GM23338 (cell line): ENCODE data around the gene ELMOD3. TPM values are rescaled to one million over a fixed set of nuclear protein-coding genes. Genes with fewer than 3 reads are reported as not detected.

Experiments used
- ATAC-seq: fragments of 200-7000 bp; cut with Tn5 transposase; 3 replicates; pipeline ENCODE4 v1.9.1; 2020
- DNase-seq: peaks from one replicate; pipeline ENCODE4 v3.0.0-alpha.2; 2015; ENCODE audit warnings: low spot score
- H2AFZ ChIP-seq: fragments of 200-600 bp; sonication (generic); 2 replicates; pipeline ENCODE4 v1.8.0; 2016; ENCODE audit warnings: antibody characterized with exemption, mild to moderate bottlenecking, moderate library complexity
- H3F3A ChIP-seq: fragments of 200-600 bp; sonication (generic); replicated peaks from 2 replicates; pipeline ENCODE4 v1.8.0; 2017; ENCODE audit warnings: antibody characterized with exemption, mixed run types, low read depth
- H3K27ac ChIP-seq: fragments of 200-600 bp; sonication (generic); 2 replicates; pipeline ENCODE4 v1.6.1; 2016; ENCODE audit warnings: low read depth
- H3K27me3 ChIP-seq: fragments of 200-600 bp; sonication (generic); 2 replicates; pipeline ENCODE4 v1.8.0; 2016; ENCODE audit warnings: mild to moderate bottlenecking, mixed run types, moderate library complexity; ENCODE audit not compliant: insufficient read depth
- H3K36me3 ChIP-seq: fragments of 200-600 bp; sonication (generic); 2 replicates; pipeline ENCODE4 v1.8.0; 2016; ENCODE audit warnings: mild to moderate bottlenecking; ENCODE audit not compliant: insufficient read depth
- H3K4me1 ChIP-seq: fragments of 200-600 bp; sonication (generic); 2 replicates; pipeline ENCODE4 v1.8.0; 2016; ENCODE audit warnings: mild to moderate bottlenecking, moderate library complexity; ENCODE audit not compliant: insufficient read depth
- H3K4me2 ChIP-seq: fragments of 200-600 bp; sonication (generic); 2 replicates; pipeline ENCODE4 v1.7.1; 2017; ENCODE audit warnings: mixed run types
- H3K4me3 ChIP-seq: fragments of 200-600 bp; sonication (generic); 2 replicates; pipeline ENCODE4 v1.6.1; 2016; ENCODE audit warnings: mixed run types
- H3K79me2 ChIP-seq: fragments of 200-600 bp; sonication (generic); replicated peaks from 2 replicates; pipeline ENCODE4 v1.8.0; 2017; ENCODE audit warnings: mild to moderate bottlenecking; ENCODE audit not compliant: insufficient read depth
- H3K9me2 ChIP-seq: fragments of 200-600 bp; sonication (generic); 2 replicates; pipeline ENCODE4 v1.8.0; 2017; ENCODE audit not compliant: insufficient read depth
- H4K20me1 ChIP-seq: fragments of 200-600 bp; sonication (generic); replicated peaks from 2 replicates; pipeline ENCODE4 v1.8.0; 2017; ENCODE audit warnings: mild to moderate bottlenecking; ENCODE audit not compliant: insufficient read depth
- H3K27ac Mint-ChIP-seq: 2 replicates; pipeline ENCODE4 v1.8.0; 2020; ENCODE audit warnings: inconsistent platforms, mild to moderate bottlenecking, moderate library complexity, mixed read lengths
- H3K27me3 Mint-ChIP-seq: 3 replicates; pipeline ENCODE4 v1.8.0; 2022; ENCODE audit warnings: low read depth, mild to moderate bottlenecking, moderate library complexity, mixed read lengths, inconsistent platforms; ENCODE audit not compliant: insufficient read depth, poor library complexity
- H3K36me3 Mint-ChIP-seq: 3 replicates; pipeline ENCODE4 v1.8.0; 2021; ENCODE audit warnings: low read depth, mild to moderate bottlenecking, inconsistent platforms, moderate library complexity, mixed read lengths
- H3K4me1 Mint-ChIP-seq: 3 replicates; pipeline ENCODE4 v1.8.0; 2020; ENCODE audit warnings: mild to moderate bottlenecking, inconsistent platforms, mixed read lengths
- H3K4me3 Mint-ChIP-seq: 3 replicates; pipeline ENCODE4 v1.8.0; 2021; ENCODE audit warnings: moderate library complexity, mild to moderate bottlenecking, inconsistent platforms, mixed read lengths
- H3K9me3 Mint-ChIP-seq: 3 replicates; pipeline ENCODE4 v1.8.0; 2020; ENCODE audit warnings: moderate library complexity, mild to moderate bottlenecking, inconsistent platforms, mixed read lengths
- EZH2 ChIP-seq: fragments of 200-600 bp; sonication (generic); IDR thresholded peaks from one replicate; pipeline ENCODE4 v1.8.0; 2017; ENCODE audit warnings: antibody characterized with exemption, mild to moderate bottlenecking, low read depth; ENCODE audit not compliant: unreplicated experiment
- EZH2phosphoT487 ChIP-seq: fragments of 200-600 bp; sonication (generic); IDR thresholded peaks from one replicate; pipeline ENCODE4 v1.8.1; 2018; ENCODE audit warnings: antibody characterized with exemption; ENCODE audit not compliant: unreplicated experiment
- NANOG ChIP-seq: IDR thresholded peaks from 2 replicates; pipeline ENCODE4 v1.6.1; 2016; ENCODE audit warnings: antibody characterized with exemption, borderline replicate concordance
- ZNF114 ChIP-seq: fragments of 250-450 bp; sonication (Bioruptor Pico); IDR thresholded peaks from 2 replicates; pipeline ENCODE4 v1.5.0; 2020; ENCODE audit warnings: mild to moderate bottlenecking, moderate library complexity
- ZNF331 ChIP-seq: fragments of 250-450 bp; sonication (Bioruptor Pico); IDR thresholded peaks from 2 replicates; pipeline ENCODE4 v1.5.0; 2020; ENCODE audit warnings: low read depth, mild to moderate bottlenecking, moderate library complexity
- polyA plus RNA-seq: library from polyadenylated mRNA; unstranded; fragments of >200 nt; fragmentation: Nextera tagmentation; extraction: Ambion mirVana; gene quantifications from 2 replicates; pipeline ENCODE4 v1.2.1, GENCODE V29; 2016
- total RNA-seq: library from RNA; depleted of rRNA; stranded (reverse); fragments of >200 nt; shearing (Covaris generic); gene quantifications from 2 replicates; pipeline ENCODE4 v1.2.3, GENCODE V29; 2014
- TF ChIP-seq, protein P1 (sequence below), 2 experiments: fragments of 200-600 bp in 1 of 2; sonication (generic) in 1 of 2; conservative IDR thresholded peaks; 2 replicates each; pipeline versions ENCODE4 v1.5.1 to v1.6.1; 2016 to 2017; ENCODE audit warnings: antibody characterized with exemption in 2 of 2, low read depth in 2 of 2, mild to moderate bottlenecking in 2 of 2, moderate library complexity in 1 of 2
- TF ChIP-seq, protein P2 (sequence below): IDR thresholded peaks from one replicate; pipeline ENCODE4 v1.6.1; 2018; ENCODE audit warnings: antibody characterized with exemption; ENCODE audit not compliant: unreplicated experiment
- TF ChIP-seq, protein P3 (sequence below): IDR thresholded peaks from 2 replicates; pipeline ENCODE4 v1.6.1; 2016; ENCODE audit warnings: antibody characterized with exemption

The ELMOD3 gene
- total and polyA plus RNA-seq, 2 experiments from 2014 or later, result 8.6 to 8.9 TPM

DNA sequence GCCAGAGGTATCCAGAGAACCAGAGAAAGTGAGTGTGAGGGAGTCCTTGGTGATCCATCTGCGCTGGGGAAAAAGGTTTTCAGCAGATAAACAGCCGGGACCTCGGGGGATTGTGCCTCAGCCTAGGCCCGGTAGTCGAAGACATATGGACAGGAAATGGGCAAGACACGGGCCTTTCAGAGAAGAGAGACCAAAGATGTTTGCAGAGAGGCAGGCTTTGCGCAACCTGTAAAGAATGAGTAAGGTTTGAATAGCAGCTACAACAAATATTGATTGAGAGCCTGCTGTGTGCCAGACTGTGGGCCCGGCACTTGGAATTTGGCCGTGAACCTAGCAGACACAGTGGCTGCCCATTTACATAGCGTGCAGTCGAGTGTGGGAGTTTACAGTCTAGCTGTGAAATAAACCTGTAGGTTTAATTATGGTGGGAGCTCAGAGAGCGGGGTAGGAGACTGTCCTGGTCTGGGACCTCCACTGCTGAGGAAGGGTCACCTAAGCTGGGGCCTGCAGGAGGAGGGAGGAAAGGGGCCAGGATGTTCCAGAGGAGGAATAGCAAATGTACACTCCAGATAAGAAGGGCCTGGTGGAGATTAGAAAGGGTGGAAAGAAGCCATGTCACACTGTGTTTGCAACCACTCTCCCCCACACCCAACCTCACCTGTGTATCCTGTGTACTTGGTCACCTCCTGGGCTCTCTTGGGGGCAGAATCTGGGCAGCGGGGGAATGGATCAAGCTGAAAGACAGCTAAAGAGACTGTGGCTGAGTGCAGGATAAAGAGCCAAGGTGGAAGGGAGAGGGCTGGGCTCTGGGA, 66.9 kb downstream of the ELMOD3 start (continued):
- TF ChIP-seq, protein P1, sequence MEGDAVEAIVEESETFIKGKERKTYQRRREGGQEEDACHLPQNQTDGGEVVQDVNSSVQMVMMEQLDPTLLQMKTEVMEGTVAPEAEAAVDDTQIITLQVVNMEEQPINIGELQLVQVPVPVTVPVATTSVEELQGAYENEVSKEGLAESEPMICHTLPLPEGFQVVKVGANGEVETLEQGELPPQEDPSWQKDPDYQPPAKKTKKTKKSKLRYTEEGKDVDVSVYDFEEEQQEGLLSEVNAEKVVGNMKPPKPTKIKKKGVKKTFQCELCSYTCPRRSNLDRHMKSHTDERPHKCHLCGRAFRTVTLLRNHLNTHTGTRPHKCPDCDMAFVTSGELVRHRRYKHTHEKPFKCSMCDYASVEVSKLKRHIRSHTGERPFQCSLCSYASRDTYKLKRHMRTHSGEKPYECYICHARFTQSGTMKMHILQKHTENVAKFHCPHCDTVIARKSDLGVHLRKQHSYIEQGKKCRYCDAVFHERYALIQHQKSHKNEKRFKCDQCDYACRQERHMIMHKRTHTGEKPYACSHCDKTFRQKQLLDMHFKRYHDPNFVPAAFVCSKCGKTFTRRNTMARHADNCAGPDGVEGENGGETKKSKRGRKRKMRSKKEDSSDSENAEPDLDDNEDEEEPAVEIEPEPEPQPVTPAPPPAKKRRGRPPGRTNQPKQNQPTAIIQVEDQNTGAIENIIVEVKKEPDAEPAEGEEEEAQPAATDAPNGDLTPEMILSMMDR (conservative IDR thresholded peaks at IDR 0.05; ENCODE audit: low read depth in 2 of 2), result no peak
- TF ChIP-seq, protein P2, sequence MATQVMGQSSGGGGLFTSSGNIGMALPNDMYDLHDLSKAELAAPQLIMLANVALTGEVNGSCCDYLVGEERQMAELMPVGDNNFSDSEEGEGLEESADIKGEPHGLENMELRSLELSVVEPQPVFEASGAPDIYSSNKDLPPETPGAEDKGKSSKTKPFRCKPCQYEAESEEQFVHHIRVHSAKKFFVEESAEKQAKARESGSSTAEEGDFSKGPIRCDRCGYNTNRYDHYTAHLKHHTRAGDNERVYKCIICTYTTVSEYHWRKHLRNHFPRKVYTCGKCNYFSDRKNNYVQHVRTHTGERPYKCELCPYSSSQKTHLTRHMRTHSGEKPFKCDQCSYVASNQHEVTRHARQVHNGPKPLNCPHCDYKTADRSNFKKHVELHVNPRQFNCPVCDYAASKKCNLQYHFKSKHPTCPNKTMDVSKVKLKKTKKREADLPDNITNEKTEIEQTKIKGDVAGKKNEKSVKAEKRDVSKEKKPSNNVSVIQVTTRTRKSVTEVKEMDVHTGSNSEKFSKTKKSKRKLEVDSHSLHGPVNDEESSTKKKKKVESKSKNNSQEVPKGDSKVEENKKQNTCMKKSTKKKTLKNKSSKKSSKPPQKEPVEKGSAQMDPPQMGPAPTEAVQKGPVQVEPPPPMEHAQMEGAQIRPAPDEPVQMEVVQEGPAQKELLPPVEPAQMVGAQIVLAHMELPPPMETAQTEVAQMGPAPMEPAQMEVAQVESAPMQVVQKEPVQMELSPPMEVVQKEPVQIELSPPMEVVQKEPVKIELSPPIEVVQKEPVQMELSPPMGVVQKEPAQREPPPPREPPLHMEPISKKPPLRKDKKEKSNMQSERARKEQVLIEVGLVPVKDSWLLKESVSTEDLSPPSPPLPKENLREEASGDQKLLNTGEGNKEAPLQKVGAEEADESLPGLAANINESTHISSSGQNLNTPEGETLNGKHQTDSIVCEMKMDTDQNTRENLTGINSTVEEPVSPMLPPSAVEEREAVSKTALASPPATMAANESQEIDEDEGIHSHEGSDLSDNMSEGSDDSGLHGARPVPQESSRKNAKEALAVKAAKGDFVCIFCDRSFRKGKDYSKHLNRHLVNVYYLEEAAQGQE, result no peak

DNA sequence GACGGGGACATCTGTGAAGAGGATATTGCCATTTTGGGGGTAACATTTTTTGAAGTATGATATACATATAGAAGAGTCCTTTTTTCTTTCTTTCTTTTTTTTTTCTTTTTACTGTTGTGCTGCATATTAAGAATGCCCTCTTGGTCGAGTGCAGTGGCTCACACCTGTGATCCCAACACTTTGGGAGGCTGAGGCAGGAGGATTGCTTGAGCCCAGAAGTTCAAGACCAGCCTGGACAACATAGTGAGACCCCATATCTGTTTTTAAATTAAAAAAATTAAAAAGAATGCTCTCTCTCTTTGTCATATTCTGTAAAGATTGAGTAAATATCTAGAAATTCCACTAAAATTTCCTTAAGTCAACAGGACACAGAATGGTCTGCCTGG, 67.5 kb downstream of the ELMOD3 start:
- no peak overlapping the region for H3K4me3 Mint-ChIP-seq
- no peak overlapping the region for H3K4me3 ChIP-seq
- H3K9me3 Mint-ChIP-seq, result no peaks in the 10 kb centered on the region
- no peaks in the 10 kb centered on the region for H4K20me1 ChIP-seq
- H3F3A ChIP-seq, result peaks cover 13% of the 10 kb centered on the region; the same call in 1 of the 2 replicates
- H3K4me1 Mint-ChIP-seq, result peaks cover 29% of the 10 kb centered on the region
- H3K27ac Mint-ChIP-seq, result no peak overlapping the region
- H3K36me3 Mint-ChIP-seq, result no peaks in the 10 kb centered on the region; the same call in 2 of the 3 replicates
- ATAC-seq (no peak), DNase-seq (no peak)
- no peak overlapping the region for H2AFZ ChIP-seq
- H3K27me3 Mint-ChIP-seq, result peaks cover 31% of the 10 kb centered on the region
- H3K9me2 ChIP-seq, result no peaks in the 10 kb centered on the region
- no peaks in the 10 kb centered on the region for H3K36me3 ChIP-seq
- H3K4me2 ChIP-seq, result no peak overlapping the region
- peaks cover 4% of the 10 kb centered on the region; the same call in 1 of the 2 replicates for H3K27me3 ChIP-seq
- H3K4me1 ChIP-seq, result peaks cover 29% of the 10 kb centered on the region
- H3K27ac ChIP-seq, result no peak overlapping the region
- peaks cover 4% of the 10 kb centered on the region; the same call in 1 of the 2 replicates for H3K79me2 ChIP-seq
- TF ChIP-seq, protein P3, sequence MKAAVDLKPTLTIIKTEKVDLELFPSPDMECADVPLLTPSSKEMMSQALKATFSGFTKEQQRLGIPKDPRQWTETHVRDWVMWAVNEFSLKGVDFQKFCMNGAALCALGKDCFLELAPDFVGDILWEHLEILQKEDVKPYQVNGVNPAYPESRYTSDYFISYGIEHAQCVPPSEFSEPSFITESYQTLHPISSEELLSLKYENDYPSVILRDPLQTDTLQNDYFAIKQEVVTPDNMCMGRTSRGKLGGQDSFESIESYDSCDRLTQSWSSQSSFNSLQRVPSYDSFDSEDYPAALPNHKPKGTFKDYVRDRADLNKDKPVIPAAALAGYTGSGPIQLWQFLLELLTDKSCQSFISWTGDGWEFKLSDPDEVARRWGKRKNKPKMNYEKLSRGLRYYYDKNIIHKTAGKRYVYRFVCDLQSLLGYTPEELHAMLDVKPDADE, result no peak
- TF ChIP-seq ZNF114 (CRISPR knock-in tag), result no peak
- TF ChIP-seq EZH2phosphoT487, result no peak
- TF ChIP-seq, protein P2, result no peak
- no peak for TF ChIP-seq ZNF331
- no peak for TF ChIP-seq NANOG
- no peak for TF ChIP-seq EZH2
